ENCODE measurements around the gene DNAJC12. TPM values are rescaled to one million over a fixed set of nuclear protein-coding genes. Genes with fewer than 3 reads are reported as not detected.

DNAJC12 gene
- total RNA-seq, 1 donor from 2014 or later: 3.8 TPM

DNA sequence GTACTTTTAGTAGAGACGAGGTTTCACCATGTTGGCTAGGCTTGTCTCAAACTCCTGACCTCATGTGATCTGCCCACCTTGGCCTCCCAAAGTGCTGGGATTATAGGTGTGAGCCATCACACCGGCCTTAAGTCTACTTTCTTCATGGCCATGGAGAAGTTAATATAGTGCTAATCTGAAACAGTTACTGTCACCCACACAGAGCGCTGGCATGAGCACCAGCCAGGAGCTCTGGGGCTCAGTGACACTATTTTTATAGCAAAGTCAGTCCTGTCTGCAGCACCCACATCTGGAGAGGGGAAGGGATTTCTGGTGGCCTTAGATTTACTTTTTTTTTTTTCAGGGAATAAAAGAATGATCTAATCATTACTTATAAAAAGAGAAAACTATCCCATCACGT, 21.3 kb downstream of the DNAJC12 start:
- H3K27ac Mint-ChIP-seq (ENCODE audit: unreplicated experiment): no peak overlapping the region
- no peak for TF ChIP-seq CTCF (conservative IDR thresholded peaks at IDR 0.05)
- no peaks in the 10 kb centered on the region for H3K36me3 Mint-ChIP-seq (ENCODE audit: low read depth)

GRCh38 chr10:67815571-67816059, 22.4 kb downstream of the DNAJC12 start:
- no peak for TF ChIP-seq CTCF (conservative IDR thresholded peaks at IDR 0.05)
- H3K4me3 Mint-ChIP-seq: no peak overlapping the region
- H3K27ac Mint-ChIP-seq (ENCODE audit: unreplicated experiment): no peak overlapping the region
- H3K36me3 Mint-ChIP-seq (ENCODE audit: low read depth): no peaks in the 10 kb centered on the region
- H3K9me3 Mint-ChIP-seq: no peaks in the 10 kb centered on the region
- DNase-seq (ENCODE audit: low read depth, low spot score): no peak
- no peaks in the 10 kb centered on the region for H3K27me3 Mint-ChIP-seq (ENCODE audit: low read depth)
- no peaks in the 10 kb centered on the region for H3K4me1 Mint-ChIP-seq

More for the DNA sequence above, 21.3 kb downstream of the DNAJC12 start:
- Mint-ChIP-seq H3K4me3 (no peak overlapping the region), H3K27me3 (ENCODE audit: low read depth) (no peaks in the 10 kb centered on the region), H3K9me3 (no peaks in the 10 kb centered on the region), H3K4me1 (no peaks in the 10 kb centered on the region)
- DNase-seq (ENCODE audit: low read depth, low spot score): no peak

GRCh38 chr10:67812007-67812406, 26.0 kb downstream of the DNAJC12 start:
- TF ChIP-seq CTCF (conservative IDR thresholded peaks at IDR 0.05): no peak
- no peak overlapping the region for H3K4me3 Mint-ChIP-seq
- no peaks in the 10 kb centered on the region for H3K27me3 Mint-ChIP-seq (ENCODE audit: low read depth)
- no peaks in the 10 kb centered on the region for H3K36me3 Mint-ChIP-seq (ENCODE audit: low read depth)
- no peaks in the 10 kb centered on the region for H3K9me3 Mint-ChIP-seq
- no peak for DNase-seq (ENCODE audit: low read depth, low spot score)
- no peak overlapping the region for H3K27ac Mint-ChIP-seq (ENCODE audit: unreplicated experiment)
- no peaks in the 10 kb centered on the region for H3K4me1 Mint-ChIP-seq

- no peak for DNase-seq (ENCODE audit: low read depth, low spot score)
- H3K9me3 Mint-ChIP-seq: no peaks in the 10 kb centered on the region
- H3K27ac Mint-ChIP-seq (ENCODE audit: unreplicated experiment): no peak overlapping the region
- no peak for TF ChIP-seq CTCF (conservative IDR thresholded peaks at IDR 0.05)
- H3K4me3 Mint-ChIP-seq: no peak overlapping the region
- no peaks in the 10 kb centered on the region for H3K4me1 Mint-ChIP-seq
- no peaks in the 10 kb centered on the region for H3K36me3 Mint-ChIP-seq (ENCODE audit: low read depth)
- H3K27me3 Mint-ChIP-seq (ENCODE audit: low read depth): no peaks in the 10 kb centered on the region
Observed at GRCh38 chr10:67809107-67809506, 28.9 kb downstream of the DNAJC12 start.

GRCh38 chr10:67808704-67809103, 29.3 kb downstream of the DNAJC12 start:
- H3K4me3 Mint-ChIP-seq: no peak overlapping the region
- no peak for TF ChIP-seq CTCF (conservative IDR thresholded peaks at IDR 0.05)
- DNase-seq (ENCODE audit: low read depth, low spot score): no peak
- H3K27ac Mint-ChIP-seq (ENCODE audit: unreplicated experiment): no peak overlapping the region
- no peaks in the 10 kb centered on the region for H3K27me3 Mint-ChIP-seq (ENCODE audit: low read depth)
- no peaks in the 10 kb centered on the region for H3K9me3 Mint-ChIP-seq
- H3K36me3 Mint-ChIP-seq (ENCODE audit: low read depth): no peaks in the 10 kb centered on the region
- no peaks in the 10 kb centered on the region for H3K4me1 Mint-ChIP-seq
